Measurements from ENCODE around the gene ETF1.

ETF1 gene

DNA sequence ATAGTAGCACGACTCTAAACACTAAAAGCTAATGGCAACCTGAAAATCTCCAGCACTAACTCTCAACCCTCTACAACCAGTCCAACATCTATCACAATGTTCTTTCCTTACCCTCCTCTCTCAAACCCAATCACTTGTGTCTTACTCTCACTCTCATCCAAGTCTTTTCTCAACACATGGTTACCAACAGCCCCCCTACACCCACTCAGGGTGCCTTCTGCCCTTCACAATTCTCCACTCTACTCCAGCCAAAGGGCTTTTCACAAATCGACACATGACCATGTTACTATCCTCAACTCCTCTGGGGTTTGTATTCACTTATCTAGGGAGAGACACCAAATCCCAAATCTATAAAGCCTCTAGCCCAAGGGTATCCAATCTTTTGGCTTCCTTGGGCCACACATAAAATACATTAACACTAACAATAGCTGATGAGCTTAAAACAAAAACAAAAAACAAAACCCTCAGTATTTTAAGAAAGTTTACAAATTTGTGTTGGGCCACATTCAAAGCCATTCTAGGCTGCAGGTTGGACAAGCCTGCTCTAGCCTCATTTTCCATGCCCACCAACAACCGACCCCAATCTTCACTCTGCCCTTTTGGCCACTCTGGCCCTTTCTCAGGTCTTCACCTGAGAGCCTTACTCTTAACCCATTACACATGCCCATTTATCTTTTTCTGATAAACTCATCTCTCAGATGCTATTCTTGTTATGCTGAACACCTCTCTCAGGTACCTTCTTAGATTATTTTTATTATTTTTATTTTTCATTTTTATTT lies 20.5 kb upstream of the ETF1 start:
- no peak for DNase-seq

DNA sequence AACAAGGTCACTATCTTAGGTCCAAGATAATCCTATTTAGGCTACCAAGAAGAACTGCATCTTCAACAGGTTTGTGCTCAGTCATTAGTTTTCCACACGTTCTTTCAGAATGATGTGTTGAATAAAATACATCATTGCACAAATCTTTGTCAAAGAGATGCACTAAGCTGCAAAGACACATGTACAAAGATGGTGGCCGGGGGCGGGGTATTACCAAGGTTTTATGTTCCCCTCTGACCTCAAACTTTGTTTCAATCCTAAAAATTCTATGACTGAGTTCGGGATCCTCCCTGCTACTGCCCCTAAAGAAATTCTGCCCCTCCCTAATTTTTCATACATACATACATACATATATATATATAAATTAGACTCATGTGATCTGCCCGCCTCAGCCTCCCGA lies 17.9 kb upstream of the ETF1 start:
- DNase-seq: no peak

DNA sequence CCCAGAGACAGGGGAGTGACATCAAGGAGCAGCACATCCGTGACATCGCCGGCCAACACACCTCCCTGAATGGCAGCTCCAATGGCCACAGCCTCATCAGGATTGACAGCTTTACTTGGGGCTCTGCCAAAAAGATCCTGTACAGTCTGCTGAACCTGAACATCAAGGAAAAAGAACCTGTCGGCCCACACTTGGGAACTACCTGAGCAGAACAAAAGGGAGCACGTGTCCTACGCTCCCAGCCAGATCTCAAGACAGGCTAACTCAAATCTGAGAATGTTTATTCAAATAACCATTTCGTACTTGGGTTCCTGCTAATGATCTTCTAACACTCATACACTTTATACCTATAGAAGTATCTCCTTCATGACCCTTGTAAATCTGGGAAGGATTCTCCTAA lies 16.9 kb upstream of the ETF1 start:
- DNase-seq: no peak

DNA sequence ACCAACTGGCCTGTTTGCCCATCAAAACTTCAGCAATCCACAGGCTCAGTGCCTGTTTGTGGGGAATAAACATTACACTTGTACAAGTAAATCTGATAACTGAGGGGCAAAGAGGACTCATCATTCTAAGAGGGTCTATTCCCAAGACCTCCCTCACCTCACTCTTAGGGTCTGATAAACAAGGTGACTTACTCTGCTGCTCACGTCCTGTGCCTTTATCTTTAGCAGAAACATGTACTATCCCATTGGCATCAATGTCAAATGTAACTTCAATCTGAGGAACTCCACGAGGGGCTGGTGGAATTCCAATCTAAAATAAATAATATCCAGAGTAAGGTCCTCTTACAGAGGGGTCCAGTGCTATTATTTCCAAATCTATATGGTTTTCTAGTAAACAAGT lies 14.6 kb upstream of the ETF1 start:
- DNase-seq: no peak

DNA sequence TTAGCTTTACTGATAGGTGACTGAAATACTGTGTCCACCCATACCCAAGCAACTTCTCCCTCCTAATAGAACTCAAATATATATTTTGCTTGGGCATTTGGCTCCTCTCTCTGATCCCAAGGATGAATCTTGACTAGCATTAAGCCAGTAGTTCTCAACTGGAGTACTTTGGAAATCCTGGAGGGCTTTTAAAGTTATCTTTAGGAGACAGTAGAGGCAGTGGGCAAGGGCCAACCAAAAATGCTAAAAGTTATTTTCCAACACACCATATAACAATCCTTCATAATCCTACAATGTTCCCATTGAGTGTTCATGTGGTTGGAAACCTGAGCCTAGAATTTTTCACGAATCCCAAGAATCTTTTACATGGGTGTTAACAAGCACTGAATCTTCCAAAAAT lies 11.1 kb upstream of the ETF1 start:
- no peak for DNase-seq

DNA sequence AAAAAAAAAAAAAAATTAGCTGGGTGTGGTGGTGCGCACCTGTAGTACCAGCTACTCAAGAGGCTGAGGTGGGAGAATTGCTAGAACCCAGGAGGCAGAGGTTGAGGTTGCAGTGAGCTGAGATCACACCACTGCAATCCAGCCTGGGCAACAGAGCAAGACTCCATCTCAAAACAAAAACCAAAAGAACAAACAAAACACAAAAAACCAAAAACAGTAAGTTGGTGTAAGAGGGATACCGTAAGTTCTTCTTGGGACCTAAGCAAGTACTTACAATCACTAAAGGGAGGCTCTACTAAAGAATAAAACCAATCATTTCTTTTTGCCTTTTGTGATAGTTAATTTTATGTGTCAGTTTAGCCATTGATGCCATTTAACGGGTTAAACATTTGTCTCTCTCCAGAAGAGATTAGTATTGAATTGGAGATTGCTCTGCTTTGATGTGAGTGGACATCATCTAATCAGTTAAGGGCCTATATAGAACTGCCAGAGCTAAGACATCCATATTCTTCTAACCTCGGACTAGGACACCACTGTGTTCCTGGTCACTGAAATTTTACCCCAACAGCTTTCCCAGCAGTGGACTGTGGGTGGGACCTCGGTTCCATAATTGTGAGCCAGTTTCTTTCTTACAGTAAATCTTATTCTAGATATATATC lies 10.5 kb upstream of the ETF1 start:
- DNase-seq: no peak

DNA sequence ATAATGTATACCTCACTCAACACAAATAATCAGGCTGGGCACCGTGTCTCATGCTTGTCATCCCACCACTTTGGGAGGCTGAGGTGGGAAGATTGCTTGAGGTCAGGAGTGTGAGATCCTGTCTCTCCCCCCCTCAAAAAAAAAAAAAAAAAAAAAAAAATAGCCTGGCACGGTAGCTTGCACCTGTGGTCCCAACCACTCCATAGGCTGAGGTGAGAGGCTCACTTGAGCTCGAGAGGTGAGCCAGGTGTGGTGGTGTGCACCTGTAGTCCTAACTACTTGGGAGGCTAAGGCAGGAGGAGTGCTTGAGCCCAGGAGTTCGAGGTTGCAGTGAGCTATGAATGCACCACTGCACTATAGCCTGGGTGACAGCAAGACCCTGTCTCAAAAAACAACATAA lies 9.6 kb upstream of the ETF1 start:
- no peak for DNase-seq

DNA sequence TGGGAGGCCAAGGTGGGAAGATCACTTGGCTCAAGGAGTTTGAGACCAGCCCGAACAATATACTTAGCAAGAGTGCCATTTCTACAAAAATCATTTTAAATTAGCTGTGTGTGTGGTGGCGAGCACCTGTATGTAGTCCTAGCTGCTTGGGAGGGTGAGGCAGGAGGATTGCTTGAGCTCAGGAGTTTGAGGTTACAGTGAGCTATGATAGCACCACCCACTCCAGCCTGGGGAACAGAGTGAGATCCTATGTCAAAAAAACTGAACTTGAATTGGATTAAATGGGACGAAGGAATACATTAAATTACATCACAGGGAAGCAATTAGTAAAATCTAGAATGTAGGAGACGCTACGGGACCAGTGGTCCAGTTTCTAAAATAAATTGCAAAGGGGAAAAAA lies 6.4 kb upstream of the ETF1 start:
- DNase-seq: no peak

DNA sequence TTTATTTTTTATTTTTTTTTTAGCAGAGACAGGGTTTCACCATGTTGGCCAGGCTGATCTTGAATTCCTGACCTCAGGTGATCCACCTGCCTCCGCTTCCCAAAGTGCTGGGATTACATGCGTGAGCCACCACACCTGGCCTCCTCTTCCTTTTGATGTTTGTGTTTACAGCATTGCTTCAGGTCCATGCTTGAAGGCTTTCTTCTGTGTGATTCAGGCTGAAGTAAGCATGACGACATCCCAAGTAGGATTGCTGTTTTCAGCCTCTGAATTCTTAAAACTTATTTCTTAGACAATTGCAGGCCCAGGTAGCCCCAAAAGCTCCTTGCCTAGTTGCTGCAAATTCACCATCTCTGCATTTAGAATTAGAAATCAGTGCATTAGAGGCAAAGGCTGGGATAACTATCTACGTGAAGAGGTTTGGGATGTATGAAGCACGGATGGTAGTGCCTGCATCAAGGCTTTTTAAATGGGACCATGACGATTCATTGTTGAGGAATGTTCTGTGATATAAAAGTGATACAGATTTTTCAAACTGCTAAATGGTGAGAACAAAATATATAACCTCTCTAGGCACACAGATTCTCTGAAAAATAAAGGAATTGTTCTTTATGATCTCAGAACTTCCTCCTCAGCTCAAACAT lies 3.0 kb upstream of the ETF1 start:
- no peak for DNase-seq

DNA sequence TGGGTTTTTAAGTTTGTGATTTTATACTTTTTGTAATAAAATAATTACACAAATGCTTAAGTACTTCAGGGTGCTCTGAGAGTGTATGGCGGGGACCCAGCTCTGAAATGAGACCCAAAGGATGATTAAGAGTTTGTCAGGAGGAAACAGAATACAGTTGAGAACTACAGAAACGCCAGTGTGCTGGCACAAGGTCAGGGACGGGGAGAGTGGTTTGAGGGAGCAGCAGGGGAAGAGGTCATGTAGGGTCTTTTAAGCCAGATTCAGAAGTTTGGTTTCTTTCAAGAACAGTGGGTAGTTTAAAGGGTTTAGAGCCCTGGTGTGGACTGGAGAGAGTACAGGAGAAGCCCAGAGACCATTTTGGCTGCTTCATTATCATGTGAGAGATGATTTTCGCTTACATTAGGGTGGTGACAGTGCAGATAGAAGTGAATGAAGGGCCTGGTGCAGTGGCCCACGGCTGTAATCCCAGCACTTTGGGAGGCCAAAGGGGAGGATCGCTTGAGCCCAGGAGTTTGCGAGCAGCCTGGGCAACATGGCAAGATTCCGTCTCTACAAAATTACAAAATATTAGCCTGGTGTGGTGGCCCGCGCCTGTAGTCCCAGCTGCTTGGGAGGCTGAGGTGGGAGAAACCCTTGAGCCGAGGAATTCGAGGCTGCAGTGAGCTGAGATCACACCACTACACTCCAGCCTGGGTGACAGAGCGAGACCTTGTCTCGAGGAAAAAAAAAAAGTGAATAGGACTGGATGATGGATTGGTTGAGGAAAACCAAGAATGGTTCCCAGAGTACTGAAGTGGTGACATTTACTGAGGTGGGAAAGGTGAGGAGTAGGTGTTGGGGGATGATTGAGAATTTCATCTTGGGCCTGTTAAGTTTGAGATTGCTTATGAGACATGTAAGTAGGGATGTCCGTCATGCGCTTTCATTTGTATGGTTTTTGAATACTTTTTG lies 1.4 kb upstream of the ETF1 start:
- DNase-seq: no peak

DNA sequence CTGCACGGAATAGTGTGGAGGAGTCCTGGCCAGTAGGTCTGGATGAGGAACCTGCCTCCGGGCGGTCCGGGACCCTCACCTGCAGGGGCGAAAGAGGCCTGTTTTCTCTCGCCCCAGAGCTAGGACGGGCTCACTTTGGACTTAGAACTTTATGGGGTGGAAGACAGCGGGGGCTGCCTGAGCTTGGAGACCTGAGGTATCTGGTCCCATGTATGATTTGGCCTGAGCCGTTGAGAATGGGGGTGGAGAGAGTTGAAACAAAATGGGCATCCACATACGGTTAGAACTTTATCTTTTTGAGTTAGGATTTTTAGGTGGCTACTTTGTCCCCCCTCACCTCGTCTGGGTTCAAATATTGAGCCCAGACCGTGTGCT lies 681 bp upstream of the ETF1 start:
- no peak for DNase-seq

DNA sequence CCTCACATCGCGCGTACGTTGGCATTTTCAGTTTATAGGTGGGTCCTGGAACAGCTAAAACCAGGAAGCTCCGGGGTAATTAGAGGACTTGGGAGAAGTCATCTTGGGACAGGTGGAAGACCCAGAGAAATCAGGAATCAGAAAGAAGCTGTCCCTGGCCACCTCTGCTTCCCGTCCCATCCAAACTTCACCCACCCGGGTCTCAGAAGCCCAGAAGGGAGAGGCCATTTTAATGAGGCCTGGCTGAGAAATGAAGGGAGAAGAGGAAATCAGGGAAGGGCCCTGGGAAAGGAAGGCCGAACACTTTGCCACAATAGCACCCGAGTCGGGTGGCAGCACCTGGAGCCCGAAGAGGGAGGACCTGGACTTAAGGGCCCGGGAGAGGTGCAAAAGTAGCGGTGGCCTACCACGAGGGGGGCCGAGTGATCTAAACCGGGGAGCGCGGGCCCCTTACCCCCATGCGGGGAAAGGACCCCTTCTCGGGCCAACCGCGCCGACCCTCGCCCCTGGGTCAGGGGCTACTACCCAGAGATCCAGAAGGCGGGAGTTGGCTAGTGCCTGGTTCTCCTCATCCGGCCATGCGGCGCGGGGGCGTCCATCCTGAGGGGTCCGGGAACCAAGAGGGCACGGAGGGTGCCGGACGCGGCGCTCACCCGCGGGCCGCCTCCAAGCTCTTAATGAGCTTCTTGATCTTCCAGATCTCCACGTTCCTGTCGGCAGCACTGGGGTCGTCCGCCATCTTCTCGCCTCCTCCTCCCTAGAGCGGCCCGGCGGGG lies 668 bp downstream of the ETF1 start:
- no peak for DNase-seq

DNA sequence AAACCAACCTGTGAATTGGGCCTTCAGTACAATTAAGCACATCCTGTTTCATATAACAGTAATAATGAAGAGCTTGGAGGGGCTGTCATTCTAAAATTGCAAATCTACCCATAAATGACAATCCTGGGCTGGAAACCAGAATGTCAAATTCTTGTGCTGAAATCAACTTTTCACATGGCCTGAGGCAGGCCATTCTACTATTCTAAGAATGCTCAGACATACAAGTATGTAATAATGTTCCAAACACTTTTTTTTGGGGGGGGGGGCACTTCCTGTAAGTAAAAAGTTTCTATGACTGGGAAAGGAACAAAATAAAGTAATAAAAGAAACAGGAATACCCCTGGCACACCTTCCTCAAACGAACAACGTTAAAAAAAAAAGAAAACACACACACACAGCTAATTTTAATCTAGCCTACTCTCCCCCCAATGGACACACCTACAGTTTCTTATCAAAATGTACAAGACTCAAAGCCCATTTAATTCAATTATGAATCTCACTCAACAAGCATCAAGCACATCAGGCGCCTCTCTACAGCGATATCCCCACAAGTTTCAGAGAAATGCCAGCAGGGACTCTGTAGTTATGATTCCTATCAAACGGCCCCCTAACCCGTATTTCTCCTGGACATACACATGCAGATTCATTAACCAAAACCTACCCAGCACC lies 1.4 kb downstream of the ETF1 start:
- peak; percentile 29 for DNase-seq

DNA sequence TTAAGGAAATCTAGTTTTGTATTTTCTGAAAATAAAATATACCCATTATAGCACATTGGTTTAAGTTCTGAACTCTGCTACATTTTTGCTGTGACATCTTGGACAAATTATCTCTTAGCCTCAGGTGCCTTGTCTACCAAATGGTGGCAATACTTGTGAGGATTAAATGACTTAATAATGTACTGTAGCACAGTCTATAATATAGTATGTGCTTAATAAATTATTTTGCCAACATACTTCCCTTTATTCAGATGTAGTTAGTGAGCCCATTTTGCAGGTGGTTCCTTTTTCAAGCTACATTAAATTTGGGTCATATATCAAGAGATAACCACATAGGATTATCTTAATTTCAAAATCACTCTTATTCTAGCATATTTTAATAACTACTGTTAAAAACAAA lies 3.2 kb downstream of the ETF1 start:
- no peak for DNase-seq

DNA sequence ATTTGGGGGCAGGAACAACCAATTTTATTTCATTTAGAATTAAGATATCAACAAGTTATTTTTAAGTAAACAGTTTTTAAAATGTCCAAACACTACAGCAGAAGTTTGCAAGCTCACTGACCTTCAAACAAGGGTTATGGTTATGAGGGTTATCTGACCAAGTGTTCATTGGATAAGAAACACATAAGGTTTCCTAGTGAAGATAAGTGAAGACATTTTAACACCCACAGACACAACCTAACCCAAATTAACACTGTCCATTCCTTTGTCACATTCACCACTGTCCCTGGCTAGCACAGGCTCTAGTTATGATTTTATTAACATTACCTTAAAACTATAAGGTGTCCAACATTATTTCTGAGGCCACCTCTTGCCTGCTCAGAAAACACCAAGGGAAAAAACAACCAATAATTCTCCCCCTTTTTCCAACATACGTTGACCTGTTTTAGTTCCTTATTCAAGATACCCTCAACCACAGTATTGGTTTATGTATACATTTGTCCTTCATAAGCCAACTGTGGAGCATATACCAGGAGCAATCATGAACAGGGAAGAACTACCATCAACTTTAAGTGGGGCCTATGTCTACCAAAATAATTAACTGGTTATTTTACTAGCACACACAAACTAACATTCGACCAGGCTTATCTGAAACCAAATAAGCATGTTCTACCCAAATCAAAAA lies 4.0 kb downstream of the ETF1 start:
- DNase-seq: no peak

DNA sequence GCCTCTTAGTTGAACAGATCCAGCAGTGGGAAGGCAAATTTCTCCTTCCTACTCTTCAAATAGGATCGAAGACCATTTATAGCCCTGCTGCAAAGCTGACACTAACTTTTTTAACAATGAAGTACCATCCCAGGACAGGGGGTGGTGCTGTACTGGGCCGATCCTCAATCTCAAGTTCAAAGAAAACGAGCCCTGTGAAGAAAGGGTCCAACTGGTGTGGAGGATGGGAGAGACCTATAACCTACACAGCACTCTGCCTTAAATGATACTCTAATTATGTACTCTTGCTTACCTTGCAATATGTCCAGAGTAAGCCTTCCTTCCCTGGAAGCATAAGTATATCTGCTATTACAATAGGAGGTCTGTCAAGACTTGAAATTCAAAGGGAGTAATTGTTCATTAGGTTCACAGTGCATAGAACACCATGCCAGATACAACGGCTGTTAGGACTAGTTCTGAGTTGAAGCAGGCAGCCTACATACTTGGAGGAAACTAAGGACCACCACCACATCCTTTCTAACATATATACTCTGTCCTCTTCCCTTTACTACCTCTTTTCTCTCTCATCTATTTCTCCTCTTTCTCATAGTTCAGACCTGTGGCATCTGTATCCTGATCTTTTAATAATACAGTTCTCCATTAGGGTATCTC lies 6.2 kb downstream of the ETF1 start:
- DNase-seq: no peak

DNA sequence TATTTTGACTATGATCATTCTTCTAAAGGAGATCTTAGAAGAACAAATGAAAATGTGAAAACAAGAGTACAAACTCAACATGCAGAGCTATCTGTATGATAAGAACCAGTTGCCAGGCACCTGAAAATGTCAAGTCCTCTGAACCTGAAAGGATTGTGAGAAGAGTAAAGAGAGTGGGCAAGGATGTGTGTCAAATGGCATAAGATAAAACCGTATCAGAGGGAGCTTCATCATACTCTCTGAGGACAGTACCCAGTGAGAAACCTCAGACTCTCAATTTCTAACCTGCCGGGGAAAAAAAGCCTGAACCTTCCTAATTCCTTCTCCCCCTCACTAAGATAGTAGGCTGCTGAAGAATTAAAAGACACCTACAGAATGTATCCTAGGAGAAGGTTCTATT lies 6.8 kb downstream of the ETF1 start:
- DNase-seq: no peak

DNA sequence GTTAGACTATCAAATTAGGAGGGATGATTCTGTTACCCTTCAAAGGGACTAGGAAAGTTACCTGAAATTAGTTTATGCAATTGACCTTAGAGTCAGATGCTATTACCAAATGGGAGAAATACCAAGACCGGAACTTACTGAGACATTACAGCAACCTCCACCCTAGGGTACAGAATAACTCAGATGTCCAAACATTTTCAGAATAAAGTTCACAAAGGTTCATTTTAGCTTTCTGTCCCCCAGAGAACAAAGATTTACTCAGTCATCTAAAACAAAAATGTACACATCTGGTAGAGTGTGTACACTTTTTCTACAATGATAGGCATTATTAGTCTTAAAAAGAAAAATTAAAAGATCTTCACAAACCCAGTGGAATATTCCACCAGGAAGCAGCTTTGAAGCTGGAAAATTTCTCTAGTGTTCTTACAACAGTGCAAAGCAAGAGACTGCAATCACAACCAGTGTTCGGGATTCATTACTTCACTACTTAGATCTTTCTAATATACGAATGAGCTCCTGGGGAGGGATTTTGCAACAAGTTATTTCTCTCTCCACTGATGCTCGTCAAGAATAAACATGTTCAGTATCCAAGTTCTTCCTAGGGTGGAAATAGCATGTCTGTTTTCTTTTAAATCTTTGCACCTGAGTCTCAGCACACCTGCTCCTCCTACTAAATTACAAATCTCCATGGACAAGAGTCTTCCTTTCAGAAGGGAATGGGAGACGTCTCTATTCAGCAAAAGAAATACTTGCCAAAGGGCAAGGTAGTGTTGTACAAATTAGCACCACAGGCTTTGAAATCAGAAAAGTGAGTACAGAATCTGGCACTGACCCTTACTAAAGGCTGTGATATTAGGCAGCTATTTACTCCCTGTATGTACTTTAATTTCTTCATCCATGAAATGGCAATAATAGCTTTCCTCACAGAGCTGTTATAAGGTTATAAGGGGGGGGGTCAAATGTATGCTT lies 8.8 kb downstream of the ETF1 start:
- no peak for DNase-seq

DNA sequence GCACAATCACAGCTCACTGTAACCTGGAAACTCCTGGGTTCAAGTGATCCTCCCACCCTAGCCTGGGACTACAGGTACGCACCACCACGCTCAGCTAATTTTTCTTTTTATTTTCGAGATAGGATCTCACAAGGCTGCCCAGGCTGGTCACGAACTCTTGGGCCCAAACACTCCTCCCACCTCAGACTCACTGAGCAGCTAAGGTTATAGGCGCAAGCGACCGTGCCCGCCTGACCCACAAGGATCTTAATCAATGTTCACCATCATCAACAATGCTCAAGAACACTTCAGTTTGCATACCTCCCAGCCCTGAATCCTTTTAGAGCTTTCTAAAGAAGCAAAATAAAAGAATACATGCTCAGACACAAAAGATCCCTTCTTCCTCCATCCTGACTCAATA lies 13.2 kb downstream of the ETF1 start:
- no peak for DNase-seq

Data from fibroblast of skin of back (primary cell).